Inflammatory macrophage (primary cell): Measurements from ENCODE around the gene RFT1.
A peak's percentile ranks its signal among the peaks of the same experiment; 100 is the strongest.
"Not testable (repeated sequence)": the region's sequence is repeated elsewhere in the genome, so short reads cannot be mapped to it uniquely, and the experiment has no call there.

Experiments used
- DNase-seq, 2 donors: peaks; one replicate each; pipeline ENCODE4 v3.0.0-alpha.2; 2020 to 2022

RFT1 gene

DNA sequence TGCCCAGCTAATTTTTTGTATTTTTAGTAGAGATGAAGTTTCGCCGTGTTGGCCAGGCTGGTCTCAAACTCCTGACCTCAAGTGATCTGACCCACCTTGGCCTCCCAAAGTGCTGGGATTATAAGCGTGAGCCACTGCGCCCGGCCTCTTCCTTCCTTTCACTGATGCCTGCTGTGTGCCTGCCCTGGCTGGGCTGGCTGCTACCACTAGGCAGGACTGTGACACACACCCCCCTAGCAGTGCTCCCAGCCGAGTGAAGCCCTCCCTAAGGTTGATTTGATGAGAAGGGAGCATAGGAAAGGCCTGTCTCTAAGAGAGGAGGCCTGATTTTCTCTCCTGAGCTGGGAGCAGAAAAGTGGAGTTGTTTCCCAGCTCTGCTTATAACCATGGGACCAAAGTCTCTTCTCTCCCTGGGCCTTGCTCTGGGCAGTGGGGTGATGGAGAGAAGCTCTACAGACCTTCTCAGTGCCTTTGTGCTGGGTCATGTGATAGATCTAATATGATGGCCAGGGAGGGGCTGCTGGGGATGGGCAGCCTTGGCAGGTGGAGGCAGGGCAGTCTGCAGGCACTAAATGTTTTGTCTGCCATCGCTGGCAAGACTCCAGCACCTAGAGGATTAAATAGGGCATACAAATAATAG is 64.3 kb downstream of the RFT1 start:
- DNase-seq = no peak

DNA sequence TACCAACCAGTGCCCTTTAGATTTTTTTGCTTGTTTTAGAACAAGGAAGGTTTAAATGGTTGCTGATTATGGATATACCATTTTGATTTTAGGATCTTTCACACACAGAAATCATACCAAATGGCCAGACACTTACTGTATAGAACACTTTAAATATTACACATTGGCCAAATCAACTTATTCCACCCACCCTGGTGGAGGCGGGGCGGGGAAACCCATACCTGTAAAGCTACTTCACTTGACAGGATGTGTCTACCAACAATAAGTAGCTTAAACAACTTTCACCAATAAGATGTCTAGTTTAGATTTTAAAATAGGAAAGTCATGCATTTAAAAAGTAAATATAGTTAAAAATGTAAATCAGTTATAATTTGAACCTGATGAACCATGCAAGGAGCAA is 67.3 kb downstream of the RFT1 start:
- DNase-seq = no peak

DNA sequence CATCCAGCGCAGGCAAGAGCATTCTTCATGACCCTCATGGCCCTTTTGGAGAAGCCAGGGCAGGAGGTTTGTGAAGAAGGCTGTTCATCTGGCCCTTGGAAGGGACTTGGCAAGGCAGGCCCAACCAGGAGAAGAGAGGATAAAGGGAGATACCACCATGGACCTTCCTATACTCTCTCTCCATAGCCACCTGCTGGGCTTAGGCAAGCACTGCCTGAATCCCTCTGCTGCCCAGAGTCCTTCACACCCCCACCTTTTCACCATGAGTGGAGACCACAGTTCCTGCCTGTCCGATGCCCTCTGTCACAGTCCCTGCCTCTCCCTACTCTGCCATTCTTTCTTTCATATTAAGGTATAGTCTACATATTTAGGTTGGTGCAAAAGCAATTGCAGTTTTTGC is 73.8 kb downstream of the RFT1 start:
- DNase-seq = no peak

DNA sequence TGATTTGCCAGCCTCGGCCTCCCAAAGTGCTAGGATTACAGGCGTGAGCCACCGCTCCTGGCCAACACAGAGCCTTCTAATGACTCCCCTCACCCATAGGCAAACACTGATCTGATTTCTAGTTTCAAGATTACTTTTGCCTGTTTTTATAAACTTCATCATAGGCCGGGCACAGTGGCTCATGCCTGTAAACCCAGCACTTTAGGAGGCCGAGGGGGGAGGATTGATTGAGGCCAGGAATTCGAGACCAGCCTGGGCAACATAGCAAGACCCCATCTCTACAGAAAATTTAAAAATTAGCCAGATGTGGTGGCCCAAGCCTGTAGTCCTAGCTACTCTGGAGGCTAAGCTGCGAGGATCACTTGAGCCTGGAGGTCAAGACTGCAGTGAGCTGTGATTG is 76.0 kb downstream of the RFT1 start:
- DNase-seq = not testable (repeated sequence)

DNA sequence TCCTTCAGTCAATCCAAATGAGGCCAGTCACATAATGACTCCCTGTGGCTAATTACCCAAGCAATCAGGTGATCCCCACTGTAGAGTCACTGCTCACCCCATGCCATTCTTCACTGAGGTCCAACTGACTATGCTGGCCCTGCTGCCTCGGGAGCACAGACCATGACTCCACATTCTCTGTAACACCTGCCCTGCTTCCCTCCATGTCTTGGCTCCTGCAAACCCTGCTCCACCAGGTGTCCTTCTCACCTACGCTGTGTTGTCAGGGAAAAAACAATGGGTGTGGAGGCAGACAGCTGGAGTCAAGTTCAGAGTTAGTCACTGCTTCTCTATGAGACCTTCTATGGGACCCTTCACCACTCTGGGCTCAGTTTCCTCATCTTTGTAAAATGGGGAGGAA is 78.3 kb downstream of the RFT1 start:
- DNase-seq = no peak

DNA sequence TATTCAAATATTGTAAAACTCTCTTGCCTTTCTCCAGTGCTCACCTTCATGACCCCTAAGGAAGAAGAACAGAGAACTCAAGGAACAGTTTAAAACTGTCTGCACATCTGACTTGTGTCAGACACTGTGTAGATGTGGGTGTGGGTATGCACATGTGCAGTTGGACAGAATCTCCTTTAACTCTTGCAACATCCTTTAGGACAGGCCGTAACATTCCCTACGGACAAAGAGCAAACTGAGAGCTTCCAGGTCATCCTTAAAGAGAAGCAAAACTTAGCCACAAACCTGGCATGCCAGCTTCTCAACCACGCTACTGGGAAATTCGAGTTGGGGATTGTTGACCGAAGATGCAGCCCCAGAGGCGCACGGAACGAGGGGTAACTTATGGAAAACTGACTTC is 80.2 kb downstream of the RFT1 start:
- DNase-seq = no peak

DNA sequence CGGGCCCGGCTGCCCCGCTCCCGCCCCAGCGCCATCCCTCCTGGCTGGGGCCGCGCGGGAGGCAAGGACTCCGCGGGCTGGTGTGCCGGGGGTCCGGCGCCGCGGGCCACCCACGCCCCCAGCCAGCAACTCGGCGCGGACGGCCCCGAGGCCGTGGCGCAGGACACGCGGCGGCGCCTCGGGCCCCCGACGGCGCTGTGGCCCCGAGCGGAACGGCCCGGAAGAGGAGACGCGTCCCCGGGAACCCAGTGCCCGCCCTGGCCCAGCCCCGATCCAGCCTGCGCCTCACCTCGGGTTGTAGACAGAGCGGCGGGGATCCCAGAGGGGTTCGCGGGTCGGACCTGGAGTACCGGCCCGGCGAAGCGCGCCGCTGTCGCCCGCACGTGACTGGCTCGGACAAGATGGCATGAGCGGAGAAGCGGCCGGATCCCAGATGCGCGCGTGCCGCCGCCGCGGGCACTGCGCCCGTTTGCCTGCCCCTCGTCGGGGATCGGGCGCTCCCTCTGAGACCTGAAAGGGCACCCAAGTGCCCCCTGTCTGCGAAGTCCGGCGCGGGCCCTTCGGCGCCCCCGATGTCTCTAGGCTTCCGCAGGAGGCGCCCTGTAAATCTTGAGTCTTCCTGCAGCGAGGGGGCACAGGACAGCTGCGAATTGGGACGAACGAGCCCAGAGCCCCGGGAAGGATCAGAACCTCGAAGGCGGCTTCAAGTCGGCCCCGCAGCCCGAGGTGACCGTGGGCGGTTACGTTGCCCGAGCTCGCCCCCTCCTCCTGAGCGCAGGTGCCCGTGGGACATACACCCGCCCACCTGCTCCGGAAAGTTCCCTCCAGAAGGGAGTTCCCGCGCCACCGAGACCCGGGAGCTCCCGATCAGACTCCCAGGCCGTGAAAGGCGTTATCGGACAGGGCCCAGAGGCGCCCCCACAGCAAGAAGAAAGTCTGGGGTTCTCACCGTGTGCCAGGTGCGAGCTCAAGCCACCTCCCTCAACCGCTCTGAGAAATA is 83.8 kb downstream of the RFT1 start:
- DNase-seq = peak; percentile 65 to 67

DNA sequence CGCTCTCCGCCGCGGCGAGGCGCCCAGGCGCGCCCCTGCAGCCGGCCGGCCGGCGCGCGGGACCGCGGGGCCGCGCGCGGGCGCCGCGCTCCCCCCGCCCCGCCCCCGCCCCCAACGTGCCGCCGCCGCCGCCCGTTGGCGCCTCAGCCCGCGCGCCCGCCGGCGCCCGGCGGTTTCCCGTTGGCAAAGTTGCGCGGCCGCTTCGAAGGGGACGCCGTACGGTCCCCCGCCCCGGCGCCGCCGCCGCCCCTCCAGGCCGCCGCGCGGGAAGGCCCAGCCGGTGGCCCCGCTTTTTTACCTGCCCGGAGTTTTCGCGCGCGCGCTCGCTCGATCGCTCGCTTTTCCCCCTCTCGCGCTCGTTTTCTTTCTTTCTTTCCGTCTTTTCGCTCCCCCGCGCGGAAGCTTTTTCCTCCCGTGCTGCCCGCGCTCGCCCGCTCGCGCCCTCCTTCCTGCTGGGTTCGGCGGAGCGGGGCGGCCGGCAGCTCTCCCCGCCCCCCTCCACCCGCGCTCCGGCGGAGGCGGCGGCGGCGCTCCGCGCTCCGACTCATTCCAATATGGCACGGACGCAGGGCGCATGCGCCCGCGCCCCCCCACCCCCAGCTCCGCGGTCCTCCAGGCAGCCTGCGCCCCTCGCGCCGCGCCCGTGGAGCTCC is 84.6 kb downstream of the RFT1 start, which contains the start of gene SFMBT1:
Gene SFMBT1 (minus strand): TSS at position 556 of the 653 bp plus-strand sequence. CDS start 76,945 bp downstream, outside the sequence.
- DNase-seq = peak; percentile 61 to 82

DNA sequence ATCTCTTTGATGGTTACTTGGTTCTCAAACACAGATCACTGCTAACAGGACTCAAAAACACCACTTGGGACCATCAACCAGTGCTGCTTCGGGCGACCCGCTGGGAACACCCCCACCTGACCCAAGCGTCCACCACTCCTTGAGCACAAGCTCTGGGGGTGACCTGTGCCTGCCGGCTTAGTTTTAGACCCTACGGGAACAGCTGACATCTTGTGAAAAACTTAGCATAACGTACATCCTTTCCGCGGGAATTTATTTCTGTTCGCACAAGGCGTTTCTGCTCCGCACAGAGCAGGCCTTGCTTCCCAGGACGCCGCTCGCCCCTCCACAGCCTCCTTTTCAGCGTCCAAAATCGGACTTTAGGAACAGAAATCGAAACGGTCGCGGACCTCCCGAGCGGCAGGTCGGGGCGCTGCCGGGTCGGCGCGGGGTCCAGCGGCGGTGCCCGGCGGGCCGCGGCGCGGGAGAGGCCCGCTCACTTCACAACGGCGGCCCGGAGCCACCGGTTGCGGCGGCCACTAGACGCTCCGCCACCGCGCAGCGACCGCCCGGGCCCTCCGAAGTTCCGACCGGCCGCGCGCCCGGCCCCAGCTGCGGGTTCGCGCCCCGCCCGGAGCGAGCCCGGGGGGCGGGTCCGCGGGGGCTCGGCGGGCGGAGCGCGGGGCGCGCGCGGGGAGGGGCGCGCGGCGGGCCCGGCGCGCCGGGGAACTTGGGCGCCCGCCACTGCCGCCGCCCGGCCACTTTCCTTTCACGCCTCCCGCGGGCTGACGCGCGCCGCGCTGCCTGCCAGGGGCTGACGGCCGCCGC is 85.3 kb downstream of the RFT1 start:
- DNase-seq = peak; percentile 51 to 71

DNA sequence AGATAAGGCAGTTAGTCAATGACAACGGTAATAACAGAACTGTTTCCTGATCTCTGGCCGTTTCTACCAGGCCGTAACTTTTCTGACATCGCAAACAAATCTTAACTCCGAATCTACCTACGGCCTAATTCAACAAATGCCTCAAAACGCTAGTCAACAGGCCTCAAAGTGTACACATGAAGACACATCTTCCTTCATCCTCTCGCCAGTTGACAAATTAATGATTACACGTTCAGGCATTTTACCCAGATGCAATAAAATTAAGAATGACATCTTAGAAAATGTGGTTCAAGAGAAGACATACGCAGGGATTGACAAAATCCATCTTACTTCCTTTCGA is 85.9 kb downstream of the RFT1 start:
- no peak for DNase-seq

DNA sequence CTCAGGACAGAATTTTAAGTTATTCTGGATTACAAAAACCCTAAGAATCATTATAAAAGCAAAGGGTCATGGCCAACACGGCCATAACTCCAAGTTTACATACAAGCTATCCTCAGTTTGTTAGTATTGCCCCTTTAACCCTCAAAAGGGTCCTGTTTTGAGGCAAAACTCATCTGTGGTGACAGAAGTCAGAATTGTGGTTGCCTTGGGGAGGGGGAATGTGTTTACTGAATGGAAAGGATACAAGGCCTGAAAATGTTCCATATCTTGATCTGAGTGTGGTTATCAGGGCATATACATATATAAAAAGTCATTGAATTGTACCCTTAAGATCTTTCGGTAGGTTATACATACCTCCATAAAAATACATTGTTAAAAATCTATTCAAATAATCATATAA is 86.5 kb downstream of the RFT1 start:
- DNase-seq = no peak

DNA sequence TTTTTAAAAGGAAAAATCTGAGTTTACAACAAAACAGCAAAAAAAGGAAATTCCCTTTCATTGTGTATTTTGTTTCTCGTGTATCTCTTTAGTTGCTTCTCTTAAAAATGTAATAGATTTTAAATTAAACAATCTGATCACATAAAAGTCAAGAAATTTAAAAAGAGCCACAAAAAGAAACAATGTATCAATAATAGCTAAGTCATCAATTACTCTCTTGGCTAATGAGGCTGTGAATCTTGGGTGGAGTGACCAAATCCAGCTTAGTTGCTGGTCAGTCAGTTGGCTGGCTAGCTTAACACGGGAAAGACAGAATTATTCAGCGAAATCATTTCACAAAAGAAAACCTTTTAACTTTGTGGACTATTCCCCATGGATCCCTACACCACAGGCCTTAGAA is 87.6 kb downstream of the RFT1 start:
- DNase-seq = no peak

DNA sequence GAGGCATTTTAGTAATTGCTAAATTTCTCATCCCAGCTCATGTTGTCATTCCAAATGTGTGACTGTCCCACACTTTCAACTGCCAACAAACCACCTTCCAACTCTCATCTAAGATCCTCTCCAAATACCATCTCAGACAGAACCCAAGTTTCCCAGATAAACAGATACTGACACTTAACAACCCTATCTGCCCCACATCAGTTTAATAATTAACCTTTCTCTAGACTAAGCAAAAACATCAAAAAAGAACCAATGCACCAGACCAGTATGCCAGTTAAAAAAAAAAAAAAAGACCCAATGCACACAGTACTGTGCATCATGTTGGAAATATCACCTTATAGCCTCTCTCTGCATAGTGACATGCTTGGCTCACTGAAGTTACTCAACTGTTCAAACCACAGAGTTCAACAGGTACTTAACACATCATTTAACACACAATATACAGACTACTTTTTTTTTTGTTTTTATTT is 89.8 kb downstream of the RFT1 start:
- DNase-seq = no peak

DNA sequence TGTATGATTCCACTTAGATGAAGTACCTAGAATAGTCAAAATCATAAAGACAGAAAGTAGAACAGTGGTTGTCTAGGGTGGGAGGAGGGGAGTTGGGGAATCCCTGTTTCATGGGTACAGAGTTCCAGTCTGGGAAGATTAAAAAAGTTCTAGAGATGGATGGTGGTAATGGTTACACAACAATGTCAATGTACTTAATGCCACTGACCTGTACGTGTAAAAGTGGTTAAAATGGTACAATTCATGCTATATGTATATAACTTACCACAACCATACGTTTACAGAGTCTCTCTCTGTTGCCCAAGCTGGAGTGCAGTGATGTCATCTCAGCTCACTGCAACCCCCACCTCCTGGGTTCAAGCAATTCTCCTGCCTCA is 90.9 kb downstream of the RFT1 start:
- DNase-seq = no peak

DNA sequence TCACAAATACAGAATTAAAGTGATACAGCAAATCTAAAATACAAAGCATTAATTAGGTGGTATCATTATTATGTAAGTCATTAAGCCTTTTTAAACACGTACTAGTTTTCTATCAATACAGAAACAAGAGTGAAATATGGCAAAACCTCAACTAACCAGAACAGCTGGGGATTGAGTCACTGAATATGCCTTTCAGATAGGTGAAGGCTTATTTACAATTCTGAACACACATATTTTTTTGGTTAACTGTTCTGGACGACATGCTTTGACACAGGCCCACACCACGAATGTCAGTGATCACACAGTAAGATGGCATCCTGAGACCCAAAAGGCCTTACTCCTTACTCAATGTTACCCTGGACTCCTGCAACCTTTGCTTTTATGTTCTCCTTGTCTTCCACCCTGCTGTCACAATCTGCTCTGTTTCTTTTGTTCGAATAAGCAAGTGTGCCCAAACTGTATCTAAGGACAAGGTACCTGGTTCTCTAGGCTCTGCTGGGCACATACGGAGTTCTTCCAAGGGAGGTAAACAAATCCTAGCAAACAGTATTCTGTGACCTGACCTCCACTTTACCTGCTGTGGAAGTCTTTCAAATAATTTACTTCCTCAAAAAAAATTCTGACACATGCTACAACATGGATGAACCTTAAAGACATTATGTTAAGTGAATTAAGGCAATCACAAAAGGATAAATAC is 91.4 kb downstream of the RFT1 start:
- DNase-seq = no peak
